Measurements from ENCODE around the gene ZCCHC7.

- TF ChIP-seq CTCF (IDR thresholded peaks at IDR 0.05) (no peak), POLR2A (IDR thresholded peaks at IDR 0.05) (no peak)
Measured at GRCh38 chr9:37253377-37253937, 133.1 kb downstream of the ZCCHC7 start.

Data from thyroid gland (tissue), 4 donors.